Measurements from ENCODE around the gene ELF1.

DNA sequence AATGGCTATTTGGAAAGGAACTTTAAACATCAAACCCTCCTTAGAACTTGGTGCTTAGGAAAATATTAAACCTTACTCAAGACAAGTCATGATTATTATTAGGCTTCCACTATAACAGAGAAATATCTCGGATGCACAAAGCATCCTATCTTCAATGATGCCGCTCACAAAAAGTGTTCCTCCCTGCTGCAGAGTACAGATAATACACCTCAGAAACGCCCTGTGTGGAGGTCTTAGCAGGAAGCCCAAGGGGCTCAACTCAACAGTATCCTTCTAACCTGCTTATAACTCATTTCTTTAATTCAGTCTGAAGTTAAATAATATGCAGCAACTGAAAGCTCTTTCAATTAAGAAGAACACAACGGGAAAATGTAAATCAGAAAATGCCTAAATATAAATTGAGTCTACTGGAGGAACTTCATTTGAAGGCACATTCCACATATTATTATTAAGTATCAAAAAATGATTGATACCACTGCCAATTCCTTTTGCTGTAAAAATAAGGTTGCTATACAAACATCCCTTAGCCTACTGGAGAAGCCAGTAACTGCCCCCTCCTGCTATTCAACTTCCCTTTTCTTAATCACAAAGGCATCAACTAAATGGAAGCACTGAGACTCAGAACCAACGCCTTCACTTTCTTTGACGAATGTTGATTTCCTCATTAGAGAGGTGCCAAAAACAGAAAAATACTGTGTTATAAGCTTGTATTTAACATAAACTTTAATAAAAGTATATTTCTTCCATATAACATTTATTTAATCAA lies 12.0 kb downstream of the ELF1 start:
- TF ChIP-seq, protein P1, sequence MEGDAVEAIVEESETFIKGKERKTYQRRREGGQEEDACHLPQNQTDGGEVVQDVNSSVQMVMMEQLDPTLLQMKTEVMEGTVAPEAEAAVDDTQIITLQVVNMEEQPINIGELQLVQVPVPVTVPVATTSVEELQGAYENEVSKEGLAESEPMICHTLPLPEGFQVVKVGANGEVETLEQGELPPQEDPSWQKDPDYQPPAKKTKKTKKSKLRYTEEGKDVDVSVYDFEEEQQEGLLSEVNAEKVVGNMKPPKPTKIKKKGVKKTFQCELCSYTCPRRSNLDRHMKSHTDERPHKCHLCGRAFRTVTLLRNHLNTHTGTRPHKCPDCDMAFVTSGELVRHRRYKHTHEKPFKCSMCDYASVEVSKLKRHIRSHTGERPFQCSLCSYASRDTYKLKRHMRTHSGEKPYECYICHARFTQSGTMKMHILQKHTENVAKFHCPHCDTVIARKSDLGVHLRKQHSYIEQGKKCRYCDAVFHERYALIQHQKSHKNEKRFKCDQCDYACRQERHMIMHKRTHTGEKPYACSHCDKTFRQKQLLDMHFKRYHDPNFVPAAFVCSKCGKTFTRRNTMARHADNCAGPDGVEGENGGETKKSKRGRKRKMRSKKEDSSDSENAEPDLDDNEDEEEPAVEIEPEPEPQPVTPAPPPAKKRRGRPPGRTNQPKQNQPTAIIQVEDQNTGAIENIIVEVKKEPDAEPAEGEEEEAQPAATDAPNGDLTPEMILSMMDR (IDR thresholded peaks at IDR 0.05) = no peak
- TF ChIP-seq TCF7L2 (IDR thresholded peaks at IDR 0.05; ENCODE audit: low read depth, low read length) = no peak
- no peak for TF ChIP-seq POLR2AphosphoS5 (IDR thresholded peaks at IDR 0.05; ENCODE audit: low read depth, low read length)
- no peak for TF ChIP-seq SIN3A (IDR thresholded peaks at IDR 0.05; ENCODE audit: borderline replicate concordance, insufficient read depth, low read depth, low read length)

Data from Panc1 (cell line).